HS-27A (cell line): ENCODE measurements around the gene CARS1.
"Not testable (repeated sequence)": the region's sequence is repeated elsewhere in the genome, so short reads cannot be mapped to it uniquely, and the experiment has no call there.

Source experiments
- DNase-seq: peaks from one replicate; pipeline ENCODE4 v3.0.0-alpha.2; 2012; ENCODE audit warnings: low read depth, missing footprints

The CARS1 gene

DNA sequence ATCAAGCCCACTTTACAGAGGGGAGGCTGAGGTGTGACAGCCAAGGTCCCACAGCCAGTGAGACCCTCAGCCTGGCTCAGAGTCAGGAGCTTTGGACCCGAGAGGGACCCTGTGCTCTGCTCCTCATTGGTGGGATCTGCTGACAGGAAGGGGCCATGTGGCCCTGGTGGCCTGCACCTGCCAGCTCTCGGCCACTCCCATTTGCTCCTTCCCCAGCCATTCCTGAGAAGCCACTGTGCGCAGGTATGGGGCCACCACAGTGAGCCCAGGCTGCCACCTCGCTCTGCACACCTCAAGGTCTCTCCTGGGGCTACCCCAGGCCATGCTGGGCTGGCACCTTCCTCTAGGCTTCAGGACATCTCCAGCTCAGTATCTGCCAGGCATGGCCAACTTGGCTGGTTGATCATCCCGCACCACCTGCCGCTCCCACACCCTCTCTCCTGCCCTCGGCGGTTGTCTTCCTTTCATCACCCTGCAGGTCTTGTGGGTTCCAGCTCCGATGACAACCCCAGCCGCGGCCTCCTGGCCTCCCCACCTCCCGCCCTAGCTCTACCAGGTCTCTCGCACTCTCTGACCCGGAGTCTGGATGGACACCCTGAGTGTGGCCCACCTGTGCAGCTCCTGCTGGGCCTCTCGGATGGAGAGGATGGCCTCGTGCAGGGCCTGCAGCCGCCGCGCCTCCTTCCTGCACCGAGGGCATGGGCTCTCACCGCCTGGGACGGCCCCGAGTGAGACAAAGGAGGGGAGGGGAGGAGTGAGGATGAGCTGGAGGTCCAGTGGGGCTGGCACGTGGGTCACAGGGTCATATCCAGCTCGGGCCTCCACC is 32.2 kb upstream of the CARS1 start:
- DNase-seq: no peak

GRCh38 chr11:3088806-3089205 is 31.6 kb upstream of the CARS1 start:
- no peak for DNase-seq

GRCh38 chr11:3087821-3088800 is 30.9 kb upstream of the CARS1 start:
- DNase-seq: no peak

DNA sequence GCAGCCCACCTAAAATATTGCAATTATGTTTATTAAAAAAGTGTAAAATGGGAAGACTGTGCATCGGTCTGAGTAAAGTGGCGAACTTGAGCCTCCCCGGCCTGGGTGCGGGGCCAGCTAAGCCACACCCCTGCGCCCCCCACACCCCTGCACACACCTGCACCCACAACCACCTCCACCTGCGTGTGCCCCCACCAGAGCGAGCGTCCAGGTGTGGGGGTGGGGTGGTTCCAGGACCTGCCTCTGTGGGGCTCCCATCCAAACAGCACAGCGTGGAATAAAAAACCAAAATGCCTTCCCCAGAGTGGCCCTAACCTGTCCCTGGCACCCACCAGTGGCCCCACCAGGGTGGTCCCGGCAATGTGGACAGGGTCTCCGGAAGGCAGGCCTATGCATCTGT is 30.1 kb upstream of the CARS1 start:
- DNase-seq: no peak

- no peak for DNase-seq
Observed at GRCh38 chr11:3086671-3087150, 29.5 kb upstream of the CARS1 start.

DNA sequence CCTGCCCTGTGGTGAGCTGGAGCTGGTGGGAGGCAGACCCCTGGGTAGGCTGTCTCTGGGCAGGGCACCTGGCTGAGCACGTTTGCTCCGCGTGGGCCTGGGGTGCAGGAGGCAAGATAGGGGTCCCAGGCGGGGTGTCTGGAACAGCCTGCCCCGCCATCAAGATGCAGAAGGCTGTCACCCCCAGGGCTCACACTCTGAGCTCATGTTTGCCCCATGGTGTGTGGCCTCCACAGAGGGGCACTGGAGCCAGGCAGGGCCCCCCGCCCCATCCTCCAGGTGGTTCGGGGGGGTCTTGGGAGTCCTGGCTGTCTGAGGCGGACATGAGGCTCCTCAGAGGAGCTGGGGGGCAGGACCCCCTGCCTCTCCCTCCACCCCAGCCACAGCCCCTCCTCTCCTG is 28.9 kb upstream of the CARS1 start:
- DNase-seq: no peak

DNA sequence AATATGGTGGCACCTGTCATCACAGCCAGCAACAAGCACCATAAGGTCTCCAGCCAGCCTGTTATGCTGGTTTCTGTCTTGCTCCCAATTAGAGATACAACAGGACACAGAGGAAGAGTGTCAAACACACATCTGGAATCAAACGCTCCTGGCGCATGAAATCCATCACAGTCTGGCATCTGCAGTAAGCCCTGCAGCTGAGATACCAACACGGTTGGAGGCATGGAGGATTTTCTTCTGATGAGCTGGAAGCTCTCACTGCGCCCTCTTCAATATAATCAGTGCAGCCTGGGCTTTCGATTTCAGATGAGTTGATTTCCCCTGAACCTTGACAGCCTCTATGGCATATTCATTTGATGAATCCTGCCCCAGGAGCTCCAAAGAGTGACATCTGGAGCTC is 27.8 kb upstream of the CARS1 start:
- DNase-seq: no peak

DNA sequence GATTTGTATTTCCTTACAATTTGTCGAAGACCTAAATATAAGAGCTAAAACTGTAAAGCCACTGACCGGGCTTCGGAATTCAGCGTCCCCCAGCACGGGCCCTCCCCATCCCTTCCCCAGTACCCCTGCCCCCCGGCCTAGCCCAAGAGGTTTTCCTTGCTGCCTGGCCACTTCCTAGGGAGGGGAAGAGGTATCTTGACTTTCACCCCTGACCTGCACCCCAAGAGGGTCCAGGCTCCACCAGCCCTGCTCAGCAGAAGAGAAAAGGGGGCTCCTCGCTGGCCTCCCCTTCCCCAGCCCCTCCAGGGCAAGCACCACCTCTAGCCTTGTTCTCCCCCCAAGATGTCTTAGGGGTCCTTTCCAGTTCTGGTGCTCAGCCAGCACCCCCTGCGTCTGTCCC is 26.1 kb upstream of the CARS1 start:
- DNase-seq: no peak

- DNase-seq: no peak
Observed at GRCh38 chr11:3081386-3081751, 24.1 kb upstream of the CARS1 start.

- DNase-seq: no peak
Observed at GRCh38 chr11:3080733-3081385, 23.6 kb upstream of the CARS1 start.

DNA sequence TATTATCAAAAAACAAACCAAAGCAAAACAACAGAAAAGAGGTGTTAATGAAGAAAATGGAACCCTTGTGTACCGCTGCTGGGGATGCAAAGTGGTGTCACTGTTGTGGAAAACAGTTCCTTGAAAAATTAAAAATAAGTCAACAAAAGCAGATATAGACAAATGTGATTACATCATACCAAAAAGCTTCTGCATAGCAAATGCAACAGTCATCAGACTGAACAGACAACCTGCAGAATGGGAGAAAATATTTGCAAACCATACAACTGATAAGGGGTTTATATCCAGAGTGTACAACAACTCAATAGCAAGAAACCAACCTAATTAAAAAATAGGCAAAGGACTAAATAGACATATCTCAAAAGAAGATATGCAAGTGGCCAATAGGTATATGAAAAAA is 22.9 kb upstream of the CARS1 start:
- no peak for DNase-seq

GRCh38 chr11:3077846-3078440 is 20.7 kb upstream of the CARS1 start:
- no peak for DNase-seq

DNA sequence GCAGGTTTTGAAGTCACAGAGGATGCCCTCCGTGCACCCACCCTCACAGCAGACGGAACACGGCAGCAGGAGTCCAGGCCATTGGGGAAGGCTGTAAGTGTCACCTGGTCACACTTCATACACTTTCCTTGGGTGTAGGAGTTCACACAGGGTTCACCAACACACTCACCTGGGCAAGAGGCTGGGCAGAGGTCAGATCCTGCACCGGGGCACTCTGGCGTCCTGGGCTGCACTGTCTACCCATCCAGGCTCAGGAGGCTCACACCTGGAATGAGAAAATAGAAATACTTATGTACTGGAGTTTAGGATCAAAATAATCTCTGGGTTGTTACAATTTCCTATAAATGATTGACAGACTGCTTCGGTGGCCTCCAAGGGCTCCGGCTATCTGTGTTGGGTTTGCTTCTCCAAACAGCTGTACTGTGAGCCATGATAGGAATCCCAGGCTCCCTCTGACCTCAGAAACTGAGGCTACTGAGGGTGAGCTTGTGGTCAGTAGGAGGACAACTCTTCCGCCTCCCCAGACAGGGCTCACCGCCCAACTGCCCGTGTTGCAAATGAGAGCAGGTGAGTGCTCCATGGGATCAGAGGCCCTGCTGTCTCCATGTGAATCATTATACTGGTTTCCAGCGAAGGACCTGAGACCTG is 20.1 kb upstream of the CARS1 start:
- no peak for DNase-seq

GRCh38 chr11:3074912-3075589 is 17.8 kb upstream of the CARS1 start:
- no peak for DNase-seq

DNA sequence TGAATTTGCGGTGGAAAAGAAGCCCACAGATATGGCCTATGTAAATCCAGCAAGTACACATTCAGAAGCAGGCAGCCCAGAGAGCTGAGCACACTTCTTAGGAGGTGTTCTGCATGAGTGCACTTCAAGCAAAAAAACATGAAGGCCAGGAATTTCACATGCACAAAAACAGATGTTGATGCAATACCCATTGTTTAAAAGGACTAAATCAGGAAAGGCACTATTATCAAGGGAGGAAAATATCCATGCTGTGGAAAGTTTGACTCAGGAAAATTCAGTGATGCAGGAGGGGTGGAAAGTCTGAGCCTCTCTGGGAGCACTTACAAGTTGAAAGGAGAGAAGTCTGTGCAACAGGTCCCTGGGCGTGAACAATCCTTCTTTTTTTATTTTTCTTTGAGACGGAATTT is 15.8 kb upstream of the CARS1 start:
- DNase-seq: no peak

- DNase-seq: no peak
Observed at GRCh38 chr11:3069425-3069824, 12.2 kb upstream of the CARS1 start.

- DNase-seq: not testable (repeated sequence)
Observed at GRCh38 chr11:3066308-3066707, 9.1 kb upstream of the CARS1 start.

DNA sequence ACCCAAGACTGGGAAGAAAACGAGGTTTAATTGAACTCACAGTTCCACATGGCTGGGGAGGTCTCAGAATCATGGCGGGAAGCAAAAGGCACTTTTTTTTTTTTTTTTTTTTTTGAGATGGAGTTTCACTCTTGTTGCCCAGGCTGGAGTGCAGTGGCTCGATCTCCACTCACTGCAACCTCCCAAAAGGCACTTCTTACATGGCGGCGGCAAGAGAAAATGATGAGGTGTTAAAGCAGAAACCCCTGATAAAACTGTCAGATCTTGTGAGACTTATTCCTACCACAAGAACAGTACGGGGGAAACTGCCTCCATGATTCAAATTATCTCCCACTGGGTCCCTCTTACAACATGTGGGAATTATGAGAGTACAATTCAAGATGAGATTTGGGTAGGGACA is 7.5 kb upstream of the CARS1 start:
- not testable (repeated sequence) for DNase-seq

GRCh38 chr11:3063876-3064275 is 6.7 kb upstream of the CARS1 start:
- not testable (repeated sequence) for DNase-seq

GRCh38 chr11:3063432-3063831 is 6.2 kb upstream of the CARS1 start:
- not testable (repeated sequence) for DNase-seq
